Left lung (tissue), 10 donors: ENCODE results near the gene BNIP3. TPM values are rescaled to one million over a fixed set of nuclear protein-coding genes. Genes with fewer than 3 reads are reported as not detected.

ENCODE experiments used
- ATAC-seq: fragments of 200-7000 bp; cut with Tn5 transposase; one replicate; pipeline ENCODE4 v1.9.1; 2020; ENCODE audit warnings: moderate library complexity
- DNase-seq, 4 donors: peaks; one replicate each; pipeline ENCODE4 v3.0.0-alpha.2; 2013 to 2020
- H3K27ac ChIP-seq, 2 donors: fragments of 200-600 bp; sonication (generic) in 1 of 2; one replicate each; pipeline versions ENCODE4 v1.5.0 to v1.8.0; 2020 to 2021
- H3K27me3 ChIP-seq, 2 donors: fragments of 200-600 bp; sonication (generic) in 1 of 2; one replicate each; pipeline versions ENCODE4 v1.5.0 to v1.8.0; 2020 to 2021
- H3K36me3 ChIP-seq, 2 donors: fragments of 200-600 bp; sonication (generic) in 1 of 2; one replicate each; pipeline versions ENCODE4 v1.5.0 to v1.8.0; 2020 to 2021
- H3K4me1 ChIP-seq, 2 donors: fragments of 200-600 bp; one replicate each; pipeline ENCODE4 v1.8.0; 2021
- H3K4me3 ChIP-seq, 2 donors: fragments of 200-600 bp; sonication (generic) in 1 of 2; one replicate each; pipeline versions ENCODE4 v1.5.0 to v1.8.0; 2020 to 2021; ENCODE audit warnings: mild to moderate bottlenecking in 1 of 2
- H3K9me3 ChIP-seq, 2 donors: fragments of 200-600 bp; sonication (generic) in 1 of 2; one replicate each; pipeline versions ENCODE4 v1.5.0 to v1.8.0; 2020 to 2021
- CTCF ChIP-seq, 2 donors: fragments of 200-600 bp; sonication (generic) in 1 of 2; IDR thresholded peaks; one replicate each; pipeline versions ENCODE4 v1.5.0 to v1.8.0; 2021; ENCODE audit warnings: antibody characterized with exemption in 2 of 2
- intact Hi-C, 2 donors: fragments of 100-400 bp; cut with DNase I; formaldehyde crosslinking; loops; one replicate each; pipeline versions ENCODE4 v1.11.2 to v1.14.2; 2022
- polyA plus RNA-seq, 6 donors: library from polyadenylated mRNA; unstranded; fragments of 120-200 nt; gene quantifications; one replicate each; pipeline ENCODE4 v1.2.1, GENCODE V29; 2013; ENCODE audit not compliant: insufficient read length in 6 of 6
- total RNA-seq, 2 donors: library from RNA; stranded (reverse); fragmentation: NEBNext Ultra II Directional; extraction: Animal tissue kit (Norgen Biotek cat#: 25700); gene quantifications; one replicate each; pipeline ENCODE4 v1.2.1, GENCODE V29; 2021
- donor health status: DM: no; HTN: yes; CAD: no.
- donor health status: DM: no; HTN: no; CAD: no.

Gene BNIP3
- total and polyA plus RNA-seq, 8 donors, result 25.7 to 55.3 (median 36.1) TPM

GRCh38 chr10:131928248-131929095 lies 53.3 kb downstream of the BNIP3 start:
- no peaks in the 10 kb centered on the region for H3K27me3 ChIP-seq
- H3K36me3 ChIP-seq, result no peaks in the 10 kb centered on the region
- DNase-seq (no peak), ATAC-seq (no peak)
- H3K9me3 ChIP-seq, result peaks cover 0 to 6% of the 10 kb centered on the region in 2 donors
- intact Hi-C loops, result no loop called here
- peaks cover 9 to 54% of the 10 kb centered on the region in 2 donors for H3K4me1 ChIP-seq
- no peak overlapping the region for H3K4me3 ChIP-seq
- peak overlapping the region in 1 of 2 donors; percentile 50 for H3K27ac ChIP-seq
- no peak for TF ChIP-seq CTCF (IDR thresholded peaks at IDR 0.05)

- TF ChIP-seq CTCF (IDR thresholded peaks at IDR 0.05), result no peak
- H3K27me3 ChIP-seq, result no peaks in the 10 kb centered on the region
- peaks cover 0 to 6% of the 10 kb centered on the region in 2 donors for H3K9me3 ChIP-seq
- peaks cover 9 to 54% of the 10 kb centered on the region in 2 donors for H3K4me1 ChIP-seq
- intact Hi-C loops, result no loop called here
- H3K27ac ChIP-seq, result no peak overlapping the region
- DNase-seq, result no peak
- ATAC-seq, result no peak
- H3K36me3 ChIP-seq, result no peaks in the 10 kb centered on the region
- no peak overlapping the region for H3K4me3 ChIP-seq
Measured at GRCh38 chr10:131926743-131927595, 54.8 kb downstream of the BNIP3 start.

- Histone ChIP-seq H3K36me3 (no peaks in the 10 kb centered on the region), H3K27ac (peak overlapping the region in 1 of 2 donors; percentile 69), H3K4me1 (peaks cover 9 to 54% of the 10 kb centered on the region in 2 donors), H3K4me3 (no peak overlapping the region), H3K27me3 (no peaks in the 10 kb centered on the region), H3K9me3 (peaks cover 0 to 6% of the 10 kb centered on the region in 2 donors)
- TF ChIP-seq CTCF (IDR thresholded peaks at IDR 0.05), result no peak
- no peak for DNase-seq
- ATAC-seq, result no peak
- intact Hi-C loops, result no loop called here
Measured at GRCh38 chr10:131926253-131926652, 55.5 kb downstream of the BNIP3 start.

- ATAC-seq (no peak), DNase-seq (no peak)
- H3K4me1 ChIP-seq, result peaks cover 9 to 49% of the 10 kb centered on the region in 2 donors
- TF ChIP-seq CTCF (IDR thresholded peaks at IDR 0.05), result no peak
- H3K9me3 ChIP-seq, result peaks cover 0 to 6% of the 10 kb centered on the region in 2 donors
- intact Hi-C loops, result no loop called here
- H3K27me3 ChIP-seq, result no peaks in the 10 kb centered on the region
- no peaks in the 10 kb centered on the region for H3K36me3 ChIP-seq
- H3K4me3 ChIP-seq, result no peak overlapping the region
- H3K27ac ChIP-seq, result peak overlapping the region in 1 of 2 donors; percentile 69
Measured at GRCh38 chr10:131925716-131926115, 56.0 kb downstream of the BNIP3 start.
